NCI-H69 (cell line): Measurements from ENCODE around the gene UBB.

ENCODE experiments used
- DNase-seq: peaks from one replicate; lab custom pipeline; 2025; lab: John Stamatoyannopoulos, UW

UBB gene

DNA sequence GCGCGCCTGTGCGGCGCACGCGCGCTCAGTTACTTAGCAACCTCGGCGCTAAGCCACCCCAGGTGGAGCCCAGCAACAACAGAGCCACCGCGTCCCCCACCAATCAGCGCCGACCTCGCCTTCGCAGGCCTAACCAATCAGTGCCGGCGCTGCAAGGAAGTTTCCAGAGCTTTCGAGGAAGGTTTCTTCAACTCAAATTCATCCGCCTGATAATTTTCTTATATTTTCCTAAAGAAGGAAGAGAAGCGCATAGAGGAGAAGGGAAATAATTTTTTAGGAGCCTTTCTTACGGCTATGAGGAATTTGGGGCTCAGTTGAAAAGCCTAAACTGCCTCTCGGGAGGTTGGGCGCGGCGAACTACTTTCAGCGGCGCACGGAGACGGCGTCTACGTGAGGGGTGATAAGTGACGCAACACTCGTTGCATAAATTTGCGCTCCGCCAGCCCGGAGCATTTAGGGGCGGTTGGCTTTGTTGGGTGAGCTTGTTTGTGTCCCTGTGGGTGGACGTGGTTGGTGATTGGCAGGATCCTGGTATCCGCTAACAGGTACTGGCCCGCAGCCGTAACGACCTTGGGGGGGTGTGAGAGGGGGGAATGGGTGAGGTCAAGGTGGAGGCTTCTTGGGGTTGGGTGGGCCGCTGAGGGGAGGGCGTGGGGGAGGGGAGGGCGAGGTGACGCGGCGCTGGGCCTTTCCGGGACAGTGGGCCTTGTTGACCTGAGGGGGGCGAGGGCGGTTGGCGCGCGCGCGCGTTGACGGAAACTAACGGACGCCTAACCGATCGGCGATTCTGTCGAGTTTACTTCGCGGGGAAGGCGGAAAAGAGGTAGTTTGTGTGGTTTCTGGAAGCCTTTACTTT lies at the start of gene UBB:
UBB (plus strand) TSS at position 452 of the 856 bp plus-strand sequence. CDS start 817 bp downstream, outside the sequence.
- peak; percentile 96 for DNase-seq

GRCh38 chr17:16338391-16338790 lies 42.5 kb upstream of the UBB start:
- no peak for DNase-seq

DNA sequence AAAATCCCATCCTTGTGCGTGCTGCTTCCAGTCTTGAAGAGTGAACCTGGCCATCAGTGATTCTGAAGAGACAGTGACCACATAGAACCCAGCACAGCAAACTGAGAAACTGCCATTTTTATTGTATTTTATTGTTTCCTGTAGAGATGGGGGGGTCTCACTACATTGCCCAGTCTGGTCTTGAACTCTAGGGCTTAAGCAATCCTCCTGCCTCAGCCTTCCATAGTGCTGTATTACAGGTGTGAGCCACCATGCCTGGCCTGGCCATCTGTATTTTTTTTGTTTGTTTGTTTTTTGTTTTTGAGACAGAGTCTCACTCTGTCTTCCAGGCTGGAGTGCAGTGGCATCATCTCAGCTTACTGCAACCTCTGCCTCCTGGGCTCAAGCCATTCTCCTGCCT lies 41.5 kb upstream of the UBB start:
- DNase-seq = no peak

- DNase-seq = no peak
These were observed 40.9 kb upstream of the UBB start for GRCh38 chr17:16339959-16340358.

DNA sequence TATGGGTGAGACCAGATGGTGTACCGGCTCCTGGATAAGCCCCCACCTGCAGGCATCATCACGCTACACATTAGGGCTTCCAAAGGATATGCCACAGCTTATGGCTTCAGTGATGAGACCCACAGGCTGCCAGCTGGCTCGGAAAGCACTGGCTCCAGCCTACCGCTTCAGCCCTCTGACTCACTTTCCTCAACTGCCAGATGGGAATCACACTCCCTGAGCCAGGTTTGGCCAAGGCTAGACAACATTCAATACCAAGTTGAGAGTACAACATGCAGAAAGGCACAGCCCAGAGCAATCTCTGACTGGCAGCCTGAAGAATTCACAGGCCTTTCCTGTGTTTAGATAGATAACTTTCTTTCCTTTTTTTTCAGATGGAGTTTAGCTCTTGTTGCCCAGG lies 37.9 kb upstream of the UBB start:
- no peak for DNase-seq

DNA sequence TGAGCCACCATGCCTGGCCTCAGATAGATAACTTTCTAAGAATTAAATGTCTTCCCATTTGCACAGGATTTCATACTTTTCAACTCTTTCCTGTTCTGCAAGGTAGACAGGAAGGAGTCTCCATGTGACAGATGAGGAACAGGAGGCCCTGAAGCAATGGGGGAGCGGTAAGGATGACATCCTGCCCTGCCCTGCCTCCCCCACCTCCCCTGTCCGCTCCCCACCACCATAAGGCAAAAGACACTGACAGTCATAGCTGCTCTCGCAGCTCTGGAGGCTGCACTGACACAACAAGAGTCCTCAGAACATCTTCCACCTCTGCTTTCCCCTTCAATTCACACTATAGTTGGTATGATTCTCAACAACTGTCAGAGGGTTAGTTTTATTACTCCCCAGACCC lies 37.3 kb upstream of the UBB start:
- no peak for DNase-seq

DNA sequence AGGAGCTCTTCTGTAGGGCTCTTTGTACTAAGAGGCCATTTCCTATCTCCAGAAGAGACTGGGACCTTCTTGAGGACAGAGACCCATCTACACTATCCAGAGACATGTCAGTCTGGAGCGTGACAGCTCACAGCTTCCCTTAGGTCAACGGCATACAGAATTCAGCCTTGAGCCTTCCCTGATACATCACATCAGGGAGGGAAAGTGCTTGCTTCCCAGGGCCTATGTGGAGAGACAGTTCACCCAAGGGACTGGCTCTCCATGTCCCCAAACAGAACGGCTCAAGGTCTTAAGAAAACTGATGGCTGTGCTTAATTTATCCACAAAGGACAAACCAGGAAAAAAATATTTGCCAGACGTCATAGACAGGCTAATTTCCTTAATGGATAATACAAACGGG lies 35.3 kb upstream of the UBB start:
- DNase-seq = no peak

DNA sequence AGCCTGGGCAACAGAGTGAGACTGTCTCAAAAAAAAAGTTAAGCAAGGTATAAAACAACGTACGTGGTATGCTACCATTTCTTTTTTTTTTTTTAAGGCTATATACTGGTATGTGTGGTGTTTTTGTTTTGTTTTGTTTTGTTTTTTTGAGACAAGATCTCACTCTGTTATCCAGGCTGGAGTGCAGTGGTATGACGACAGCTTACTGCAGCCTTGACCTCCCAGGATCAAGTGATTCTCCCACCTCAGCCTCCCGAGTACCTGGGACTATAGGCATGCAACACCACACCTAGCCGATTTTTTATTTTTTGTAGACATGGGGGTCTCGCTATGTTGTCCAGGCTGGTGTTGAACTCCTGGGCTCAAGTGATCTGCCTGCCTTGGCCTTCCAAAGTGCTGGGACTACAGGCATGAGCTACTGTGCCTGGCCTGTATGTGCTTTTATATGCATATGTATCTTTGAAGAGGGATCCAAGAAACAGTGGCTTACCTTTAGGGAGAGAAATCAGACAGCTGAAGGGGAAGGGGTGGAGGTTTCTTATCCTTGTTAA lies 34.1 kb upstream of the UBB start:
- DNase-seq = no peak

- no peak for DNase-seq
These were observed 32.3 kb upstream of the UBB start for GRCh38 chr17:16348586-16348985.

DNA sequence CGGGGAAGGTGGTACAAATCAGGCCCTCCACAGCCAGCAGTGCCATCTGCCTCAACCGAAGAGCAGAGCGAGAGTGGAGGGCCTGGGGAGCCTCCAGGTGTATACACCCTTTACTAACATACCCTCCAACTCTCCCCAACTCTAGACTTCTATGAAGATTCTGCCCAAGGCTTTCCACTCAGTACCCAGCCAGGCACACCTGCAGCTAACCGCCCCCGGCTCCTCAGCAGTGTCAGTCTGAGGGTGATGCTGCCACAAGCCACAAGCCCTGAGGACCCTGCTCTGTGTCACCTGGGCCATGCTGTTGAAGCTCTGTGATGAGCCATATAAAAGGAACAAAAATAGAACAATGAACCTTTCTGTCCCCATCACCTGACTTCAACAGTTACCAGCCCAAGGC lies 31.5 kb upstream of the UBB start:
- DNase-seq = no peak

- no peak for DNase-seq
These were observed 29.1 kb upstream of the UBB start for GRCh38 chr17:16351831-16352230.

- peak; percentile 79 for DNase-seq
These were observed 28.6 kb upstream of the UBB start for GRCh38 chr17:16352303-16352666.

DNA sequence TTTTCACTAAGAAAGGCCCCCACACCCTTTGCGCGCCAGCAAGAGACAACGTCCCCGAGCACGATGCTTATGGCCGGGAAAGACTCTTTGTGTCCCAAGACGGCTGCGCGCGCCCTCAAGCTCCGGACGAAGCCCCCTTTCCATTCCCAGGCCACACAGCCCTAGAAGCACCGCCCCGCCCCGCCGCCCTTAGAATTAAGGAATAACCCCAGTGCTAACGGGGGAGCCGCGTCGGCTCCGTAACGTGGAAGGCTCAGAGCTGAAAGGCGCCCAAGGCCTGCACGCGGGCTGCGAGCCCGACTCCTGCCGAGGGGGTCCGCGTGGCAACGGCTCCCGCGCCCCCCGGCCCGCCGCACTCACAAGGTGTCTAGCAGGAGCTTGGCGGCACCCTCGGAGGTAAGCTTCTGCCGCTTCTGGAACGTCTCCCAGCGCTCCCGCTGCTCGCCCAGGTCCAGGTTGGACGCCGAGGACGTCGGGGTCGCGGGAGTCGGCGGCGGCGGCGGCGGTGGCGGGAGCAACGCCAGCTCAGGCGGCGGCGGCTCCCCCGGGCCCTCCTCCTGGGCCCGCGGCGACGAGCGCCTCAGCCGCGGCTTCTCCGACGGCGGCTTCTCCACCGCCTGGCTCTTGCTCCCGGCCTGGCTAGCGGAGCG lies 28.1 kb upstream of the UBB start:
- DNase-seq = peak; percentile 66

- peak; percentile 82 for DNase-seq
These were observed 27.3 kb upstream of the UBB start, which contains the start of gene CENPV for GRCh38 chr17:16353317-16354174. Gene CENPV (minus strand): TSS chr17:16353469. CDS start chr17:16353436, 33 bp downstream.

DNA sequence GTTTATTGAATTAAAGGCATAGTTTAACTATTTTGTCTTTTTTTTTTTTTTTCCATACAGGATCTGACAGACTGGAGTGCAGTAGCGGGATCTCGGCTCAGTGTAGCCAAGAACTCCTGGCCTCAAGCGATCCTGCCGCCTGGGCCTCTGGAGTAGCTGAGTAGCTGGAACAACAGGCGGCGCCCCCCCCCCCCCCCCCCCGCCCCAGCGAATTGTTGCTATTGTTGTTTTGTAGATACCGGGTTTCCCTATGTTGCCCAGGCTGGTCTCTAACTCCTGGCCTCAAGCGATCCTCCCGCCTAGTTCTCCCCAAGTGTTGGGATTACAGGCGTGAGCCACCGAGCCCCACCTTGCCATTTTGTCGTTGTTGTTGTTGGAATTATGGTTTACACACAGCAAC lies 26.3 kb upstream of the UBB start:
- DNase-seq = no peak

DNA sequence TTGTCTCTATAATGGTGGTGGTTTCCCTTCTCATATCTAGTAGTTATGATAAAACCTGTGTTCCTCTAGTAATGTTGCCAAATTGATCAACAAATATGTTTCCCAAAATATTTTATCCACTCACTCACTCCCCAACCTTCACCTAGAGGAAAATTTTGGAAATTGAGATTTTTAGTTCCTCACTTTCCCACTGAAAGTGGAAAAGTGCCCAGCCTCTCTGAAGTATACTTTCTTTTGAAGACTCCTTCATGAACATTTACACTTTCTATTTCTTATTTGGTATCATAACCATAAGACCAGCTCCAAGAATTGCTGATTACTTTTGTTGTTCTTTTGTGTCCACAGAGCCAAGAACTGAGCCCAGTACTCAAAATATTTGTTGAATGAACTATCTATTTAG lies 22.5 kb upstream of the UBB start:
- no peak for DNase-seq

DNA sequence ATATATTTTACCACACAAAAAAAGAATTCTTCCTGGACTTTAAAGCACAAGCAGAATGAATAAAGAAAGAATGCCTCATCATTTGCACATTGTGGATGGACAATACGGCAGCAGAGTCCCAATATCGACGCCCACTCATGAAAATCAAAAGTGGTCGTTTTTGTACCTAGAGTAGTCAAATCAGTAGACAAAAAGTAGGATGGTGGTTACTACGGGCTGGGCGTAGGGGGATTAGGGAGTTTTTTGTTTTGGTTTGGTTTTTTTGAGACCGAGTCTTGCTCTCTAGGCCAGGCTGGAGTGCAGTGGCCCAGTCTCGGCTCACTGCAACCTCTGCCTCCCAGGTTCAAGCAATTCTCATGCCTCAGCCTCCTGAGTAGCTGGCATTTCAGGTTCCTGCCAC lies 19.0 kb upstream of the UBB start:
- DNase-seq = no peak

DNA sequence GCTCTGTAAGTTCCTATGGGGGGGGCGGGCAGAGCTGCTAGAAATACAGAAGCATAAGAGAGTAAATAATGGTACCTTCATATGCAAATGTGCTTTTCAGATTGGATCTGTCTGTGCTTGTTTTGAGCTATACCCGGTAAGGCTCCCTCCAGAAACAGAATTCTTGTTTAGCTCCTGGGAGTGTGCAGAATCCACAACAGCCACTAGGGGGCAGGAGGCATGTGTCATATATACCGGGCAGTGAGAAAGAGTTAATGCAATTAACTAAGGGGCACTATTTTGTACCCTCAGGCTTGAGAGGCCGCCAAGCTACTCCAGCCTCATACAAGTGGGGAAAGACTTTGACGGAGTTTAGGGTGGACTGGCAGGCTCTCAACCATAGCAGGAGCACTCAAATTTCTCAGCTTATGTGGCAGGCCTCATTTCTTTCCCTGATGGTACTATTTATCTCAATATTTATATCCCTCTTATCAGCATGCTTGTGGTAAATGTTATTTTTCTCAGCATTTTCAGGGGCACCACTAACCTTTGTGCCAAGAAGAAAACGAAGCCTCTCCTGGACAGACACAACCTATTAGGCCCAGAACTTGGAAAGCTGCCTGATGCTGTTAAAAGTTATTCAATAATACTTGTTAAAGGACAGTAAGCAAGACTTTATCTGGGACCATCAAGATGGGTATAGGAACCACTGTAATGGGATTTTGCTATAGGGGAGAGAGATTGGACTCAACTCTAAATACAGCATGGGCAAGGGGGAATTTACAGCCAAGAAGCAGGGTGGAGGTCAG lies 16.9 kb upstream of the UBB start:
- peak; percentile 71 for DNase-seq

GRCh38 chr17:16364625-16365024 lies 16.3 kb upstream of the UBB start:
- no peak for DNase-seq

- DNase-seq = peak; percentile 30
These were observed 9.1 kb upstream of the UBB start for GRCh38 chr17:16371742-16372141.

GRCh38 chr17:16374146-16374938 lies 6.5 kb upstream of the UBB start:
- DNase-seq = no peak
